ENCODE data around the gene PROSER2. TPM values are rescaled to one million over a fixed set of nuclear protein-coding genes. Genes with fewer than 3 reads are reported as not detected.

The PROSER2 gene
- total RNA-seq, 1 experiment from 2014 or later, result 19.5 TPM

DNA sequence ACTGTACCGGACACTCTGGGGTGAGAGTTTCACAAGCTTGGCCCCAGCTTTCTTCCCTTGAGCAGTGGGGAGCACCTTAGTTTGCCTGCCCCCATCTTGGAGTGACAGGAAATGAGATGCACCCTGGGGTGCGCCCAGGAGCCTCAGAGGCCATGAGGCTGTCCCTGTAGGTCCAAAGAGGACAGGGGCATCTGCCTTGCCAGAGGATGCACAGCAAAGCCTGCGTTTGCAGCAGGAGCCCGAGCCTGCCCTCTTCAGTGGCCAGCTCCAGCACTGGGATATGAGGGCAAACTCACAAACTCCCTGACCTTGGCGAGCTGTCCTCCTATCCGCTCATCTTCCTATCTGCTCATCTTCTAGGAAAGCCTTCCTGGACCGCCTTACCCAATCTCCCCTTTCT lies 79.5 kb downstream of the PROSER2 start:
- DNase-seq, result no peak
- no TSS peak for BruUV-seq (replicated peaks)
- Mint-ChIP-seq H3K4me1 (ENCODE audit: low read depth, unreplicated experiment) (peaks cover 12% of the 10 kb centered on the region), H3K4me3 (ENCODE audit: low read depth, unreplicated experiment) (no peak overlapping the region), H3K27me3 (ENCODE audit: unreplicated experiment) (no peaks in the 10 kb centered on the region), H3K9me3 (ENCODE audit: low read depth, unreplicated experiment) (no peaks in the 10 kb centered on the region), H3K36me3 (ENCODE audit: insufficient read depth, unreplicated experiment) (peaks cover 5% of the 10 kb centered on the region), H3K27ac (ENCODE audit: unreplicated experiment) (no peak overlapping the region)
- intact Hi-C loops (cut with micrococcal nuclease; ENCODE audit: unreplicated experiment), result no loop called here
- CTCF ChIA-PET, result no interaction called here
- TF ChIP-seq, protein P1, sequence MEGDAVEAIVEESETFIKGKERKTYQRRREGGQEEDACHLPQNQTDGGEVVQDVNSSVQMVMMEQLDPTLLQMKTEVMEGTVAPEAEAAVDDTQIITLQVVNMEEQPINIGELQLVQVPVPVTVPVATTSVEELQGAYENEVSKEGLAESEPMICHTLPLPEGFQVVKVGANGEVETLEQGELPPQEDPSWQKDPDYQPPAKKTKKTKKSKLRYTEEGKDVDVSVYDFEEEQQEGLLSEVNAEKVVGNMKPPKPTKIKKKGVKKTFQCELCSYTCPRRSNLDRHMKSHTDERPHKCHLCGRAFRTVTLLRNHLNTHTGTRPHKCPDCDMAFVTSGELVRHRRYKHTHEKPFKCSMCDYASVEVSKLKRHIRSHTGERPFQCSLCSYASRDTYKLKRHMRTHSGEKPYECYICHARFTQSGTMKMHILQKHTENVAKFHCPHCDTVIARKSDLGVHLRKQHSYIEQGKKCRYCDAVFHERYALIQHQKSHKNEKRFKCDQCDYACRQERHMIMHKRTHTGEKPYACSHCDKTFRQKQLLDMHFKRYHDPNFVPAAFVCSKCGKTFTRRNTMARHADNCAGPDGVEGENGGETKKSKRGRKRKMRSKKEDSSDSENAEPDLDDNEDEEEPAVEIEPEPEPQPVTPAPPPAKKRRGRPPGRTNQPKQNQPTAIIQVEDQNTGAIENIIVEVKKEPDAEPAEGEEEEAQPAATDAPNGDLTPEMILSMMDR (IDR thresholded peaks at IDR 0.05; ENCODE audit: unreplicated experiment), result no peak

DNA sequence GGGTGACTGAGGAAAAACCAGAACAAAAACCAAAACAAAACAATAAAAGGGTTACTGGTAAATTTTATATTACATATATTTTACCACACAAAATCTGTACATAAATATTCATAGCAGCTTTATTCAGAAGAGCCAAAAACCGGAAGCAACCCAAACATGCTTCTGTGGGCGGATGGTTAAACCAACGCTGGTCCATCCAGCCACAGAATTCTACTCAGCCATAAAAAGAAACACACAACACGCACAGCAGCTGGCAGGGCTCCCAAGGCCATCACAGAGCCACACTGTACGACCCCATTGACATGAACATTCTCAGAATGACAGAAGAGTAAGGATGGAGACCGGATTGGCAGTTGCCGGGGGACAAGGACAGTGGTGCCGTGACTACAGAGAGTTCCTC lies 83.6 kb downstream of the PROSER2 start:
- intact Hi-C loops (cut with micrococcal nuclease; ENCODE audit: unreplicated experiment), result no loop called here
- CTCF ChIA-PET, result no interaction called here
- H3K4me3 Mint-ChIP-seq (ENCODE audit: low read depth, unreplicated experiment), result no peak overlapping the region
- no TSS peak for BruUV-seq (replicated peaks)
- H3K9me3 Mint-ChIP-seq (ENCODE audit: low read depth, unreplicated experiment), result no peaks in the 10 kb centered on the region
- H3K27me3 Mint-ChIP-seq (ENCODE audit: unreplicated experiment), result no peaks in the 10 kb centered on the region
- H3K4me1 Mint-ChIP-seq (ENCODE audit: low read depth, unreplicated experiment), result no peaks in the 10 kb centered on the region
- peaks cover 3% of the 10 kb centered on the region for H3K36me3 Mint-ChIP-seq (ENCODE audit: insufficient read depth, unreplicated experiment)
- TF ChIP-seq, protein P1 (IDR thresholded peaks at IDR 0.05; ENCODE audit: unreplicated experiment), result no peak
- H3K27ac Mint-ChIP-seq (ENCODE audit: unreplicated experiment), result no peak overlapping the region
- DNase-seq, result no peak

DNA sequence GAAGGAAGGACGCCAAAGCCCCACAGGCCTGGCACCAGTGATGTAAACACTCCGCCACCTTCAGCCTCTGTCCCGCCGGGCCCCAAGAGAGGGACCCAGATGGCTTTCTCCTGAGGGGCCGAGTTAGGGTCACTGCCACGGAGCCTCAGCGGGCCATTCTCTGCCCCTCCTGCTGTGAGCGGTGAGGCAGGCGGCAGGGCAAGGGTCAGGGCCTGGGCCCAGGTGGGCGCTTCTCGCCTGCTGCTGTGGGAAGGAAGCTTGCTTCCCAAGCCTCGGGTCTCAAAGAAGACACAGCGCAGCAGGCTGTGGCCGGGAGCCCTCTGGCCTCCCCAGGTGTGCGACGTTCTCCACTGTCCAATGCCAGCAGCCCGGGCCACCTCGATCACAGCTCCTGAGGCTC lies 84.8 kb downstream of the PROSER2 start:
- intact Hi-C loops (cut with micrococcal nuclease; ENCODE audit: unreplicated experiment), result no loop called here
- no peak overlapping the region for H3K27ac Mint-ChIP-seq (ENCODE audit: unreplicated experiment)
- CTCF ChIA-PET, result no interaction called here
- no peak for DNase-seq
- no peak overlapping the region for H3K4me3 Mint-ChIP-seq (ENCODE audit: low read depth, unreplicated experiment)
- H3K9me3 Mint-ChIP-seq (ENCODE audit: low read depth, unreplicated experiment), result no peaks in the 10 kb centered on the region
- H3K27me3 Mint-ChIP-seq (ENCODE audit: unreplicated experiment), result no peaks in the 10 kb centered on the region
- TF ChIP-seq, protein P1 (IDR thresholded peaks at IDR 0.05; ENCODE audit: unreplicated experiment), result no peak
- no peaks in the 10 kb centered on the region for H3K4me1 Mint-ChIP-seq (ENCODE audit: low read depth, unreplicated experiment)
- no peaks in the 10 kb centered on the region for H3K36me3 Mint-ChIP-seq (ENCODE audit: insufficient read depth, unreplicated experiment)
- no TSS peak for BruUV-seq (replicated peaks)

DNA sequence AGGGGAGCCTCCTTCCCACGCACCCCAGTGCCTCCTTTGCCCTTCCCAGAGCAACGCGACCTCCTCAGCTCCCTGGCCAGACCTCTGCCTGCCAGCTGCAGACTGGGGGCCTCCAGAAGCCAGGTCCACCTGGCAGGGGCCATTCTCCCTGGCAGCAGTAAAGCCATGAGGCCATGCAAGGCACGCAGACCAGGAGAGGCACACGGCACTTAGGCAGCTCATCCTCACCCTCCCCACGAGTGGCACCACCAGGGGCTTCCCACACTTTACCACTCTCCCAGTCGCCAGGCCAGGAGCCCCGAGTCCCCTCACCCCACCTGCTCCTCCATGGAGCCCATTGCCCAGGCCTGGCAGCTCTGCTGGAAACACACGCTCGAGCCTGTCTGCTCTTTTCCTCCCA lies 85.4 kb downstream of the PROSER2 start:
- Mint-ChIP-seq H3K9me3 (ENCODE audit: low read depth, unreplicated experiment) (no peaks in the 10 kb centered on the region), H3K36me3 (ENCODE audit: insufficient read depth, unreplicated experiment) (no peaks in the 10 kb centered on the region), H3K4me3 (ENCODE audit: low read depth, unreplicated experiment) (no peak overlapping the region), H3K27me3 (ENCODE audit: unreplicated experiment) (no peaks in the 10 kb centered on the region), H3K27ac (ENCODE audit: unreplicated experiment) (no peak overlapping the region), H3K4me1 (ENCODE audit: low read depth, unreplicated experiment) (no peaks in the 10 kb centered on the region)
- CTCF ChIA-PET, result no interaction called here
- DNase-seq, result no peak
- no TSS peak for BruUV-seq (replicated peaks)
- intact Hi-C loops (cut with micrococcal nuclease; ENCODE audit: unreplicated experiment), result no loop called here
- TF ChIP-seq, protein P1 (IDR thresholded peaks at IDR 0.05; ENCODE audit: unreplicated experiment), result no peak
